ENCODE data around the gene TRIM49D1.
"Not testable (repeated sequence)": the region's sequence is repeated elsewhere in the genome, so short reads cannot be mapped to it uniquely, and the experiment has no call there.

Gene TRIM49D1, protein sequence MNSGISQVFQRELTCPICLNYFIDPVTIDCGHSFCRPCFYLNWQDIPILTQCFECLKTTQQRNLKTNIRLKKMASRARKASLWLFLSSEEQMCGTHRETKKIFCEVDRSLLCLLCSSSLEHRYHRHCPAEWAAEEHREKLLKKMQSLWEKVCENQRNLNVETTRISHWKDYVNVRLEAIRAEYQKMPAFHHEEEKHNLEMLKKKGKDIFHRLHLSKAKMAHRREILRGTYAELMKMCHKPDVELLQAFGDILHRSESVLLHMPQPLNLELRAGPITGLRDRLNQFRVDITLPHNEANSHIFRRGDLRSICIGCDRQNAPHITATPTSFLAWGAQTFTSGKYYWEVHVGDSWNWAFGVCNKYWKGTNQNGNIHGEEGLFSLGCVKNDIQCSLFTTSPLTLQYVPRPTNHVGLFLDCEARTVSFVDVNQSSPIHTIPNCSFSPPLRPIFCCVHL

DNA sequence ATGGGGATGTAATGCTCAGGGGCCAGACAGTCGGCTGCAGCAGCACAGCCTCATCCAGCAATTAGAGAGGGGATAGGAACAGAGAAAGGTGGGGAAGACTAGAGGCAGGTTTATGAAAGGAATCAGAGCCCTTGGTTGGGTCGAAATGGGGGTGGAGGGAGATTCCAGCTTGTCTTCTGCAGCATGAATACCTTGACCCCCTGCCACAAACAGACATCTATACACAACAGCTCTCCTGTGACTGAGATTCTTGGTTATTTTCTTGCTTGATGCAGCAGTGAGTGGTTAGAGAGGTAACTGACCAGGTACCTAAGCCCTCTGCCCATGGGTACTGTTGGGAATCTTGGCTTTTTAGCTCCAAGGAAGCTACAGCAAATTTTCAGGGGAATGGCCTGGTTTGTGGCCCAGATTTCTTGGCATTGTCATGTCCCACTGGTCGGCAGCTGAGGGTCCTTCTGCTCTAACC, at the start of gene TRIM49D1:
Gene TRIM49D1 (minus strand): TSS at position 51 of the 466 bp plus-strand sequence. CDS start 4,535 bp downstream, outside the sequence.
- DNase-seq (ENCODE audit: low read depth in 1 of 2, low spot score in 1 of 2) = no peak

DNA sequence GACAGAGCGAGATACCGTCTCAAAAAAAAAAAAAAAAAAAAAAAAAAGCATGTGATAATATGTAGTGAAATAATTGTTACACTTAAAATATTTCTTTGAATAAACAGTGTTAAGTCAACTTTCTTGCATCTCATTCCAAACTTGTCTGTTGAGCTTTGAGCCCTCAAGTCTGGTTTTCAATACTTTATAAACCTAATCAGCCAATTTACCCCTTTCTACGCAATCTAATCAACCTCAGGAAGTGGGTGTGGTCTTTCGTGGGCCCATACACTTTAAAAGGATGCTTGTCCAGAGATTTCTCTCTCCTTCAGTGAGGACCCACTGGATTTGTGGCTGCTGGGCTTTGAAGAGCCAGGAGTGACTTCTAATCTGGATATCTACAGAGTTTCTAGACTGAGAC, 43.7 kb upstream of the TRIM49D1 start, which contains the start of gene TRIM64:
Gene TRIM64 (plus strand): TSS at position 301 of the 400 bp plus-strand sequence. CDS start 2,467 bp downstream, outside the sequence.
- not testable (repeated sequence) for DNase-seq (ENCODE audit: low read depth in 1 of 2, low spot score in 1 of 2)

DNA sequence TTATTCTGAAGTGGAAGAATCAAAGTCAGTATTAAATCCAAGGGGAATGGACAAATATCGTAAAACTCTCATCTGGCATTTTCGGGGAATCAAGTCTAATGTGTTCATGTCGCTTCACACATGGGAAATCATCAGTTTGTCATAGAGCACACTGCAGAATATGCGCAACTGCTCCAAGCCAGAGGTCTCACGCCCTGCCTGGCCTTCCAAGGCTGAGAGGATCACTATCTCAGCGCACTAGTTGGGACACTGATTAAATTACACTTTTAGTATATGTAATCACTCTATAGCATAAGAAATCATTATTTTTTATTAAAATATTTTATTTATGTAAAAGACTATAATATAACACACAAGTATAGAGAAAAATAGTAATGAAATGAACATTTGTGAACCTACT, 38.8 kb upstream of the TRIM49D1 start:
- DNase-seq (ENCODE audit: low read depth in 1 of 2, low spot score in 1 of 2) = not testable (repeated sequence)

DNA sequence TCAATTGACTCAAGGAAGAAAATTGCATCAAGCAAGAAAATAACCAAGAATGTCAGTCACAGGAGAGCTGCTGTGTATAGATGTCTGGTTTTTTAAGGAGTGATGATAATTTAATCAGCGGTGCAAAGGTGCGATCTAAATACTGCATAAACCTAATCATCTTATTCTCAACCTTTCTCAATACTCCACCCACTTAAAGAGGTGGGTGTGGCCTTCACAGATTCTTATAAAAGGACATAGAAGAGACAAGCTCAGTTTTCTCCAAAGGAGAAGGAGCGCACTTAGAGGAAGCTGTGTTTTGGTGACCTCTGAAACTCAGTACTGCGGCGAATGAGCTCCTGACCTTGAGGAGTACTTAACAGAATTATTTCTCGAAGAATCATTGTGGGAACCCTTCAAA, 1.7 kb upstream of the TRIM49D1 start, which contains the start of gene TRIM49D2:
Gene TRIM49D2 (plus strand): TSS at position 301 of the 400 bp plus-strand sequence. CDS start 2,698 bp downstream, outside the sequence.
- not testable (repeated sequence) for DNase-seq (ENCODE audit: low read depth in 1 of 2, low spot score in 1 of 2)

DNA sequence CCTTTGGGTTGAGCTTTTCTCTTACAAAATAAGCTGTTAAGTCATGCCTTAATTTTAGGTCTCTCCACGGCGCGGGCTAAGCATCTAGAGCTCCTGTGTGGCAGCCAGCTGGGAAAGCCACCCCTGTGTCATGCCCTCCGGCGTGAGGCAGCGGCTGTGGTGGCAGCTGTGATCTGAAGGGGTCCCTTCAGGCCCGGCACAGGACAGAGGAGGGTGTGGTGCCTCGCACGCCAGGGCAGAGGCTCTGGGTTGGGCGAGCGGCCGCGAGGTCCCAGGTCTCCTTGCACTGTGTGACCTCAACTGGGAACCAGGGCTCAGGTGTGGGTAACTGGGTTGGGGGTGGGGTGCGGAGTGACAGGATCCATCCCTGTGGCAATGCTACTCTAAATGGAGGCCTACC, 21.2 kb downstream of the TRIM49D1 start:
- not testable (repeated sequence) for DNase-seq (ENCODE audit: low read depth in 1 of 2, low spot score in 1 of 2)

DNA sequence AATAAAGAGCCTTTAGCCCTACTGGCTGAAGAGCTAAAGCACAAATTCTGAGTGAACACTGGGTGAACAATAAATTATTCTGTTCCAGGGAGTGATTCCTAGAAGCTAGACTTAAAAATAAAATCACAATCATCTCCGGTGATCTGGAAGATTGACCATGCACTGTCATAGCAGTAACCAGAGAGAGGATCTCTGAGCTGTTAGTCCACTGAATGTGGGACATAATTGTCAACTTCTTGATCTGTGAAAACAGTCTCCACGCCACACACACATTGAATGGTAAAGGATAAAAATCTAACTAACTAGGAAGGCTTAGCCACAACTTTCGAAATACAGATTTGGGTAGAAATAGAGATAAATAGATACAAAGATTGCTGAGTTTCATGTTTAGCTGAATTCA, 28.8 kb downstream of the TRIM49D1 start:
- not testable (repeated sequence) for DNase-seq (ENCODE audit: low read depth in 1 of 2, low spot score in 1 of 2)

DNA sequence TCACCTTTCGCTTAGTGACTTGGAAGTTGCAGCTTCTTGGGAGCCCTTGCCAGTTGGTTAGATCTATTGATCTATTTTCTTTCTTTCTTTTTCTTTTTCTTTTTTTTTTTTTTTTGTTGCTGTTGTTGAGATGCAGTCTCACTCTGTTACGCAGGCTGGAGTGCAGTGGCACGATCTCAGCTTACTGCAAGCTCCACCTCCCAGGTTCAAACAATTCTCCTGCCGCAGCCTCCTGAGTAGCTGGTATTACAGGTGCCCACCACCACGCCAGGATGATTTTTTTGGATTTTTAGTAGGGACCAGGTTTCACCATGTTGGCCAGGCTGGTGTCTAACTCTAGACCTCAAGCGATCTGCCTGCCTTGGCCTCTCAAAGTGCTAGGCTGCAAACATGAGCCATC, 44.5 kb downstream of the TRIM49D1 start:
- not testable (repeated sequence) for DNase-seq (ENCODE audit: low read depth in 1 of 2, low spot score in 1 of 2)

DNA sequence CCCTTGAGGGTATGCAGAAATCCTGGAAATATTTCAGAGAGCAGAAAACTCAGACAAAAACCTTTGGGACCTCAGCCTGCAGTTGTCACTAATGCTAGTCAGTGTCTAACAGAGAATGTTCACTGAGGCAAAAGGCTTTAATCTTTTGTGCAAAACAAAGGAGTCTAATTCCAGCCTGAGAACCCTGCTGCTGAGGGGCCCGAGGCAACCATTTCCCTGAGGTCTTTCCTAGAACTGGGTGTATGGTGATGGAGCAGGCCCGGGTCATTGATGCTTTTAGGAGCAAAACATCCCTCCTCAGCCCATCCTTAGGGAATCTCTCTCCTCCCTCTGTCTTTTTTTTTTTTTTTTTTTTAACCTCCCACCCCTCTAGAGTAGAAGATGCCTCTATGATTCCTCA, 49.5 kb downstream of the TRIM49D1 start:
- DNase-seq (ENCODE audit: low read depth in 1 of 2, low spot score in 1 of 2) = not testable (repeated sequence)

DNA sequence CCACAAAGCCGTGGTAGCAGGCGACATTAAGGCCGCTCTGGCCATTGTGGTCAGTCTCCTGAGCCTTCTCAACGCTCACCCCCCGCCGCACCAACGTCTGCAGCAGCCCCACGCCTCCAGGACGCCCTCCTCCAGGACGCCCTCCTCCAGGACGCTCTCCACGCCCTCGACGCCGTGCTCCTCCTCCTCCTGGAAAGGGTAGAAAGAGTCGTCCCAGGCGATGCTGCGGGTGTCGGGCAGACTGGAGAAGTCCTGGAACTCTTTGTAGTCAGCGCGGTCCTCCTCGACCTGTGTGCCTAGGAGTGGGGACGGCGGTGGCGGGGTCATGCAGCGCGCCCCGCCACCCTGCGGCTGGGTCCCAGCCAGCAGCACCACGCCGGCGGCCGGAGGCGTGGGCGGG, 56.8 kb downstream of the TRIM49D1 start:
- not testable (repeated sequence) for DNase-seq (ENCODE audit: low read depth in 1 of 2, low spot score in 1 of 2)

DNA sequence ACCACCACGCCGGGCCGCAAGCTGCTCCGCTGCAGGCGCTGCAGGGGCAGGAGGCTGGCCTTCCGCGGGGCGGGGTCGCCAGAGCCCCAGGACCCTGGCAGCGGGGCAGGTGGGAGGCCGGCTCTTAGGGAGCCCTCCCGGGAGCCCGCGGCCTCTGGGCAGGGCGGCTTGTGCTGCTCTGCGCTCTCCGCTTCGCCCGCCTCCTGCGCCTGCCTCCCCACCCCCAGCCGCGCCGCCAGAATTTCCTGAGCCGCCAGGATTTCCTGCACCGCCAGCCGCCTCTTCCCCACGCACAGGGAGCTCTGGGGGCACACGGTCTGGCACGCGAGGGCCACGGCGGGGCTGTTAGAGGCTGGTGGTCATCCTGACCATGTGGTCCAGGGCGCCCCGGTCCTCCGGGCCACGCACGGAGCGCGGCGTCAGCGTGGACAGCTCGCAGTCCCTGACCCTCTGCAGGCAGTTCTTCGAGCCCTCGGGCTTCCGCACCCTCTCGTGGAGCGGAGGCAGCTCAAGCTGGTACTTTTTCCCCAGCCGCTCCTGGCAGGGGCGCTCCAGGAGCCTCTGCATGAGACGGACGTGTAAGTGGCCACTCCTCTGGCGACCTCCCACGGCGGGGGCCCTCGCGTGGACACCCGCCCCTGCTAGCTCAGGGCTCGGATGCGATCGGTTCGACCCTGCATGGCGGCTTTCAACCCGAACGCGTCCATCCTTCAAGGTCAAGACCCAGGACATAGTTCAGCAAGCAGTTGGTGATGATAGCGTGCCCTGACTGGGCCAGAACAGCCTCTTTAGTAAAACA, 57.9 kb downstream of the TRIM49D1 start:
- DNase-seq (ENCODE audit: low read depth in 1 of 2, low spot score in 1 of 2) = not testable (repeated sequence)

Data from activated T-helper 1 cell treated with anti-CD3 and anti-CD28 coated beads, Interleukin-2, amount 50 U/mL, for 16 hours (primary cell).